ENCODE data around the gene DNM1.
"Not testable (repeated sequence)": the region's sequence is repeated elsewhere in the genome, so short reads cannot be mapped to it uniquely, and the experiment has no call there.

Gene DNM1

GRCh38 chr9:128279088-128280073 is 76.2 kb downstream of the DNM1 start:
- not testable (repeated sequence) for DNase-seq (ENCODE audit: low read depth)

GRCh38 chr9:128280084-128280622 is 77.0 kb downstream of the DNM1 start:
- DNase-seq (ENCODE audit: low read depth), result no peak

GRCh38 chr9:128282500-128282899 is 79.3 kb downstream of the DNM1 start:
- no peak for DNase-seq (ENCODE audit: low read depth)

GRCh38 chr9:128285033-128285784 is 82.0 kb downstream of the DNM1 start:
- DNase-seq (ENCODE audit: low read depth), result no peak

- no peak for DNase-seq (ENCODE audit: low read depth)
Observed at GRCh38 chr9:128286440-128286839, 83.3 kb downstream of the DNM1 start.

GRCh38 chr9:128288273-128289004 is 85.3 kb downstream of the DNM1 start:
- DNase-seq (ENCODE audit: low read depth), result no peak

- no peak for DNase-seq (ENCODE audit: low read depth)
Observed at GRCh38 chr9:128292009-128292408, 88.8 kb downstream of the DNM1 start.

GRCh38 chr9:128293091-128293490 is 89.9 kb downstream of the DNM1 start:
- no peak for DNase-seq (ENCODE audit: low read depth)

GRCh38 chr9:128294142-128294541 is 91.0 kb downstream of the DNM1 start:
- no peak for DNase-seq (ENCODE audit: low read depth)

GRCh38 chr9:128296340-128297220 is 93.4 kb downstream of the DNM1 start:
- no peak for DNase-seq (ENCODE audit: low read depth)

GRCh38 chr9:128297221-128297773 is 94.1 kb downstream of the DNM1 start:
- DNase-seq (ENCODE audit: low read depth), result no peak

- DNase-seq (ENCODE audit: low read depth), result no peak
Observed at GRCh38 chr9:128298535-128299482, 95.6 kb downstream of the DNM1 start.

GRCh38 chr9:128304136-128304970 is 101.2 kb downstream of the DNM1 start:
- no peak for DNase-seq (ENCODE audit: low read depth)

Data from T-helper 22 cell (primary cell).